Spleen (tissue), 7 donors: ENCODE measurements around the gene SSBP4.

Source experiments
- CTCF ChIP-seq, 11 experiments: fragments of 200-600 bp in 7 of 11; fragments of 450-650 bp in 4 of 11; sonication (generic) in 4 of 11; IDR thresholded peaks in 8 of 11; conservative IDR thresholded peaks in 3 of 11; 1 replicate in 7 of 11; 2 replicates in 4 of 11; pipeline versions ENCODE4 v1.4.0 to v1.8.0; 2016 to 2021; ENCODE audit warnings: antibody characterized with exemption in 11 of 11, inconsistent platforms in 4 of 11, mild to moderate bottlenecking in 1 of 11
- POLR2A ChIP-seq, 3 donors: fragments of 450-650 bp; IDR thresholded peaks; one replicate each; pipeline ENCODE4 v1.5.1; 2017; ENCODE audit warnings: antibody characterized with exemption in 3 of 3, mild to moderate bottlenecking in 1 of 3
- donor health status: DM: no; HTN: no; CAD: no; lungs with moderate emphysema.
- donor health status: DM: no; HTN: no; CAD: no.
- donor health status: DM: no; HTN: no; CAD: no.

GRCh38 chr19:18406749-18407148, 12.4 kb upstream of the SSBP4 start:
- TF ChIP-seq CTCF (IDR thresholded peaks at IDR 0.05 in 8 of 11, conservative IDR thresholded peaks at IDR 0.05 in 3 of 11) (no peak), POLR2A (IDR thresholded peaks at IDR 0.05) (no peak)
